ENCODE measurements around the gene MARK3. TPM values are rescaled to one million over a fixed set of nuclear protein-coding genes. Genes with fewer than 3 reads are reported as not detected.
A peak's percentile ranks its signal among the peaks of the same experiment; 100 is the strongest.

Gene MARK3
- total and polyA plus RNA-seq, 2 of the 13 experiments (the other 11 are each of a cell fraction or from before 2014, with no cell fraction given) = 47.7 to 56.6 TPM

GRCh38 chr14:103385152-103385928, at the start of gene MARK3 (continued):
- TF ChIP-seq KIAA2018 (CRISPR knock-in tag; IDR thresholded peaks at IDR 0.05; ENCODE audit: borderline replicate concordance) (no peak), KLF9 (CRISPR knock-in tag; IDR thresholded peaks at IDR 0.05; ENCODE audit: low read depth) (no peak), FOSL1 (CRISPR knock-in tag; IDR thresholded peaks at IDR 0.05; ENCODE audit: borderline replicate concordance) (no peak), ZC3H4 (CRISPR knock-in tag; IDR thresholded peaks at IDR 0.05; ENCODE audit: borderline replicate concordance) (no peak), GLI4 (CRISPR knock-in tag; IDR thresholded peaks at IDR 0.05; ENCODE audit: borderline replicate concordance) (peak; percentile 63), TFAP4 (IDR thresholded peaks at IDR 0.05; ENCODE audit: borderline replicate concordance, low read depth) (peak; percentile 73; the same call in 1 of the 2 replicates), E2F5 (CRISPR knock-in tag; conservative IDR thresholded peaks at IDR 0.05) (0 out of 2 replicates have a peak, but pooled peaks have one; percentile 34), PATZ1 (CRISPR knock-in tag; IDR thresholded peaks at IDR 0.05) (peak; percentile 7; the same call in 1 of the 2 replicates), U2AF1 (optimal IDR thresholded peaks at IDR 0.05; ENCODE audit: low read depth, low read length) (no peak), ATRX (CRISPR knock-in tag; IDR thresholded peaks at IDR 0.05; ENCODE audit: borderline replicate concordance) (no peak), KMT2B (CRISPR knock-in tag; IDR thresholded peaks at IDR 0.05) (peak; percentile 83), ISL2 (CRISPR knock-in tag; IDR thresholded peaks at IDR 0.05) (no peak; the same call in 1 of the 2 replicates), PREB (CRISPR knock-in tag; IDR thresholded peaks at IDR 0.05) (no peak), CBFB (CRISPR knock-in tag; IDR thresholded peaks at IDR 0.05) (no peak)
